ENCODE measurements around the gene CYBA. TPM values are rescaled to one million over a fixed set of nuclear protein-coding genes. Genes with fewer than 3 reads are reported as not detected.

The CYBA gene
- total and polyA plus RNA-seq, 2 of the 13 experiments (the other 11 are each of a cell fraction or from before 2014, with no cell fraction given) = 196 to 250 TPM

- TF ChIP-seq ZNF33B (CRISPR knock-in tag; IDR thresholded peaks at IDR 0.05) = no peak
- TF ChIP-seq ZNF431 (CRISPR knock-in tag; IDR thresholded peaks at IDR 0.05; ENCODE audit: borderline replicate concordance, low read depth) = no peak
- TF ChIP-seq ZNF629 (CRISPR knock-in tag; conservative IDR thresholded peaks at IDR 0.05) = no peak
- no peak for TF ChIP-seq ATF6 (CRISPR knock-in tag; conservative IDR thresholded peaks at IDR 0.05)
- TF ChIP-seq ZNF317 (CRISPR knock-in tag; IDR thresholded peaks at IDR 0.05) = peak; percentile 46; the same call in 1 of the 2 replicates
- TF ChIP-seq ZNF737 (CRISPR knock-in tag; IDR thresholded peaks at IDR 0.05; ENCODE audit: borderline replicate concordance) = no peak
- no peak for TF ChIP-seq JDP2 (CRISPR knock-in tag; IDR thresholded peaks at IDR 0.05; ENCODE audit: borderline replicate concordance)
- no peak for TF ChIP-seq PLSCR1 (CRISPR knock-in tag; IDR thresholded peaks at IDR 0.05; ENCODE audit: borderline replicate concordance)
- no peak; the same call in 1 of the 2 replicates for TF ChIP-seq YEATS4 (CRISPR knock-in tag; IDR thresholded peaks at IDR 0.05; ENCODE audit: borderline replicate concordance)
- TF ChIP-seq MEIS2 (CRISPR knock-in tag; IDR thresholded peaks at IDR 0.05) = peak; percentile 27; the same call in 1 of the 2 replicates
- TF ChIP-seq AGO2 (optimal IDR thresholded peaks at IDR 0.05; ENCODE audit: low read depth, low read length) = peak; percentile 65
- TF ChIP-seq, protein P1, sequence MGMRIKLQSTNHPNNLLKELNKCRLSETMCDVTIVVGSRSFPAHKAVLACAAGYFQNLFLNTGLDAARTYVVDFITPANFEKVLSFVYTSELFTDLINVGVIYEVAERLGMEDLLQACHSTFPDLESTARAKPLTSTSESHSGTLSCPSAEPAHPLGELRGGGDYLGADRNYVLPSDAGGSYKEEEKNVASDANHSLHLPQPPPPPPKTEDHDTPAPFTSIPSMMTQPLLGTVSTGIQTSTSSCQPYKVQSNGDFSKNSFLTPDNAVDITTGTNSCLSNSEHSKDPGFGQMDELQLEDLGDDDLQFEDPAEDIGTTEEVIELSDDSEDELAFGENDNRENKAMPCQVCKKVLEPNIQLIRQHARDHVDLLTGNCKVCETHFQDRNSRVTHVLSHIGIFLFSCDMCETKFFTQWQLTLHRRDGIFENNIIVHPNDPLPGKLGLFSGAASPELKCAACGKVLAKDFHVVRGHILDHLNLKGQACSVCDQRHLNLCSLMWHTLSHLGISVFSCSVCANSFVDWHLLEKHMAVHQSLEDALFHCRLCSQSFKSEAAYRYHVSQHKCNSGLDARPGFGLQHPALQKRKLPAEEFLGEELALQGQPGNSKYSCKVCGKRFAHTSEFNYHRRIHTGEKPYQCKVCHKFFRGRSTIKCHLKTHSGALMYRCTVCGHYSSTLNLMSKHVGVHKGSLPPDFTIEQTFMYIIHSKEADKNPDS (CRISPR knock-in tag; IDR thresholded peaks at IDR 0.05) = no peak
- no peak; the same call in 1 of the 2 replicates for TF ChIP-seq DNMT1 (CRISPR knock-in tag; IDR thresholded peaks at IDR 0.05)
- TF ChIP-seq ZNF776 (CRISPR knock-in tag; IDR thresholded peaks at IDR 0.05) = no peak
- TF ChIP-seq EHMT2 (IDR thresholded peaks at IDR 0.05; ENCODE audit: borderline replicate concordance, low read depth, low read length) = no peak
- TF ChIP-seq, protein P2, sequence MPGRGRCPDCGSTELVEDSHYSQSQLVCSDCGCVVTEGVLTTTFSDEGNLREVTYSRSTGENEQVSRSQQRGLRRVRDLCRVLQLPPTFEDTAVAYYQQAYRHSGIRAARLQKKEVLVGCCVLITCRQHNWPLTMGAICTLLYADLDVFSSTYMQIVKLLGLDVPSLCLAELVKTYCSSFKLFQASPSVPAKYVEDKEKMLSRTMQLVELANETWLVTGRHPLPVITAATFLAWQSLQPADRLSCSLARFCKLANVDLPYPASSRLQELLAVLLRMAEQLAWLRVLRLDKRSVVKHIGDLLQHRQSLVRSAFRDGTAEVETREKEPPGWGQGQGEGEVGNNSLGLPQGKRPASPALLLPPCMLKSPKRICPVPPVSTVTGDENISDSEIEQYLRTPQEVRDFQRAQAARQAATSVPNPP (CRISPR knock-in tag; IDR thresholded peaks at IDR 0.05) = no peak; the same call in none of the 2 replicates
- TF ChIP-seq ZFP1 (CRISPR knock-in tag; IDR thresholded peaks at IDR 0.05) = no peak
- no peak for TF ChIP-seq MAFF (IDR thresholded peaks at IDR 0.05; ENCODE audit: low read depth, low read length)
- TF ChIP-seq, protein P3, sequence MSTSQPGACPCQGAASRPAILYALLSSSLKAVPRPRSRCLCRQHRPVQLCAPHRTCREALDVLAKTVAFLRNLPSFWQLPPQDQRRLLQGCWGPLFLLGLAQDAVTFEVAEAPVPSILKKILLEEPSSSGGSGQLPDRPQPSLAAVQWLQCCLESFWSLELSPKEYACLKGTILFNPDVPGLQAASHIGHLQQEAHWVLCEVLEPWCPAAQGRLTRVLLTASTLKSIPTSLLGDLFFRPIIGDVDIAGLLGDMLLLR (CRISPR knock-in tag; IDR thresholded peaks at IDR 0.05) = no peak
- 0 out of 2 replicates have a peak, but pooled peaks have one; percentile 8 for TF ChIP-seq TAF1 (CRISPR knock-in tag; IDR thresholded peaks at IDR 0.05)
- TF ChIP-seq KDM1A (CRISPR knock-in tag; IDR thresholded peaks at IDR 0.05) = no peak
- no peak for TF ChIP-seq BHLHE40 (IDR thresholded peaks at IDR 0.05; ENCODE audit: low read length)
- no peak for TF ChIP-seq ZNF674 (CRISPR knock-in tag; IDR thresholded peaks at IDR 0.05; ENCODE audit: low read depth)
- TF ChIP-seq HOXA5 (CRISPR knock-in tag; IDR thresholded peaks at IDR 0.05) = no peak
- no peak for TF ChIP-seq EED (CRISPR knock-in tag; IDR thresholded peaks at IDR 0.05)
Observed at GRCh38 chr16:88649924-88650748, 717 bp downstream of the CYBA start (continued).
